Measurements from ENCODE around the gene CD1C.
"Not testable (repeated sequence)": the region's sequence is repeated elsewhere in the genome, so short reads cannot be mapped to it uniquely, and the experiment has no call there.

The CD1C gene

DNA sequence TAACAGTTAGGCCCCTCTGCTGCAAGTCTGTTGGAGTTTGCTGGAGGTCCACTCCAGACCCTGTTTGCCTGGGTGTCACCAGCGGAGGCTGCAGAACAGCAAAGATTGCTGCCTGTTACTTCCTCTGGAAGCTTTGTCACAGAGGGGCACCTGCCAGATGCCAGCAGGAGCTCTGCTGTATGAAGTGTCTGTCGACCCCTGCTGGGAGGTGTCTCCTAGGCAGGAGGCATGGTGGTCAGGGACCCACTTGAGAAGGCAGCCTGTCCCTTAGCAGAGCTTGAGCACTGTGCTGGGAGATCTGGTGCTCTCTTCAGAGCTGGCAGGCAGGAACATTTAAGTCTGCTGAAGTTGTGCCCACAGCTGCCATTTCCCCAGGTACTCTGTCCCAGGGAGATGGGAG is 7.3 kb upstream of the CD1C start:
- not testable (repeated sequence) for H3K9ac ChIP-seq (ENCODE audit: low read depth, low read length); H3K9me3 ChIP-seq (ENCODE audit: control insufficient read depth, insufficient read depth, low read length); H3K36me3 ChIP-seq (ENCODE audit: control insufficient read depth, insufficient read depth, low read length); H3K4me1 ChIP-seq (ENCODE audit: control insufficient read depth, insufficient read depth, low read length); H3K27ac ChIP-seq (ENCODE audit: low read depth, low read length); H3K4me3 ChIP-seq (ENCODE audit: low read depth, low read length); H3K27me3 ChIP-seq (ENCODE audit: control insufficient read depth, insufficient read depth, low read length)

DNA sequence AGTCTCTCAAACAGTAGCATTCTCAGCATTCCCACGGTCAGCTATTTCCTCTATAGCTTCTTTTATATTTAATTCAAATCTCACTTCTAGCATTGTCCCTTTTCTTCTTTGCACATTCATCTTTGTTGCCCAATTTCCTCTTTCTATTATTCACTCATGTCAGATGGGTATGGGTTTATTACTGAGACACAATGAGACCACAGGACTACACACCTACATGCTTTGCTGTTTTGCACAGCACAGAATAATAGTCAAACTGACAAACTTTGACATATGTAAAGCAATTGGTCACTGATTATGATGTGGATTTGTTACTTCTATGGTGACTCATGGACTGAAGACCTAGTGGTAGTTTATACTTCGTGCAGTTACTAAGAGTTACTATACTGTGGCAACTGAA is 5.8 kb upstream of the CD1C start:
- no peak overlapping the region for H3K27ac ChIP-seq (ENCODE audit: low read depth, low read length)
- H3K9me3 ChIP-seq (ENCODE audit: control insufficient read depth, insufficient read depth, low read length): peaks cover 7% of the 10 kb centered on the region
- no peaks in the 10 kb centered on the region for H3K27me3 ChIP-seq (ENCODE audit: control insufficient read depth, insufficient read depth, low read length)
- no peaks in the 10 kb centered on the region for H3K4me1 ChIP-seq (ENCODE audit: control insufficient read depth, insufficient read depth, low read length)
- H3K4me3 ChIP-seq (ENCODE audit: low read depth, low read length): no peak overlapping the region
- no peaks in the 10 kb centered on the region for H3K36me3 ChIP-seq (ENCODE audit: control insufficient read depth, insufficient read depth, low read length)
- no peak overlapping the region for H3K9ac ChIP-seq (ENCODE audit: low read depth, low read length)

DNA sequence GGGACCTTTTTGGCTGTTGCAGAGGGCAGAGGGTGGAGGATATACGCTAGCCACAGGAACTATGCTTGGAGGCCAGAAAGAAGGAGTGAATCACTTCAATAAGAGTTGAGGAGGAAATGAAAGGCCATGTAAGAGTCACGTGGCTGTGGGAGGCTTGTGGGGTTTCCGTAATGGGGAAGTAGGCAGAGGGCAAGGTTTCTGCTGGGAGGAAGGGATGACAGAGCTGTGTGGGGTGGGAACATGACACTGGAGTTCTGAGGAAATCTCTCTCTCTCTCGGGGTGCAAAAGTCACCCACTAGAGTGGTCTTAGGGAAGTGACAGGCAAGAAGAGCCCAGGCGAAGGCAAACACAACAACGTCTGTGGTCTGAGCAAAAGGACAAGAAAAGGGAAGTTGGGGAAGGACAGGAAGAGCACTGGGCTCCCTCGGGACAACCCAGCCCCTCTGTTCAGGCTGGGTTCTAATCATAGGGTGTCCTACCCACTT is 3.9 kb upstream of the CD1C start:
- Histone ChIP-seq H3K27me3 (ENCODE audit: control insufficient read depth, insufficient read depth, low read length) (no peaks in the 10 kb centered on the region), H3K9me3 (ENCODE audit: control insufficient read depth, insufficient read depth, low read length) (no peaks in the 10 kb centered on the region), H3K9ac (ENCODE audit: low read depth, low read length) (no peak overlapping the region), H3K36me3 (ENCODE audit: control insufficient read depth, insufficient read depth, low read length) (no peaks in the 10 kb centered on the region), H3K4me1 (ENCODE audit: control insufficient read depth, insufficient read depth, low read length) (no peaks in the 10 kb centered on the region), H3K4me3 (ENCODE audit: low read depth, low read length) (no peak overlapping the region), H3K27ac (ENCODE audit: low read depth, low read length) (no peak overlapping the region)

DNA sequence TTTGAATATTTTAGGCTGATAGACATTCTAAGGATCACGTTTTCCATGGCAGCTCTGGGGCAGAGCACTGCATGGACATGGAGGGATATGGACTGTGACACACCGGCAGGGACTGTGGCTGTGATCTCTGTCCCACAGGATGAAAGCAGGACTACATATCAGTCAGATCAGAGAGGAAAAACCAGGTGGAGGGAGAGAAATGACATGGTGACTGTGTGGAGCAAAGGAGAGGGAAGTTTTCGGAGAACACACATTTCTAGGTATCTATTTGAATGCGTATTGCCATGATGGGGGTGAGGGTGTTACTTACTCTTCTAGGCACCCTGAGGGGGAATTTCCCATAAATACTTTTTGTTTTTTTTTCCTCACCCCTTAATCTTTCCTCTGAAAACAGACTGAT is 3.2 kb upstream of the CD1C start:
- Histone ChIP-seq H3K27me3 (ENCODE audit: control insufficient read depth, insufficient read depth, low read length) (no peaks in the 10 kb centered on the region), H3K4me3 (ENCODE audit: low read depth, low read length) (no peak overlapping the region), H3K4me1 (ENCODE audit: control insufficient read depth, insufficient read depth, low read length) (no peaks in the 10 kb centered on the region), H3K9ac (ENCODE audit: low read depth, low read length) (no peak overlapping the region), H3K27ac (ENCODE audit: low read depth, low read length) (no peak overlapping the region), H3K36me3 (ENCODE audit: control insufficient read depth, insufficient read depth, low read length) (no peaks in the 10 kb centered on the region), H3K9me3 (ENCODE audit: control insufficient read depth, insufficient read depth, low read length) (no peaks in the 10 kb centered on the region)

DNA sequence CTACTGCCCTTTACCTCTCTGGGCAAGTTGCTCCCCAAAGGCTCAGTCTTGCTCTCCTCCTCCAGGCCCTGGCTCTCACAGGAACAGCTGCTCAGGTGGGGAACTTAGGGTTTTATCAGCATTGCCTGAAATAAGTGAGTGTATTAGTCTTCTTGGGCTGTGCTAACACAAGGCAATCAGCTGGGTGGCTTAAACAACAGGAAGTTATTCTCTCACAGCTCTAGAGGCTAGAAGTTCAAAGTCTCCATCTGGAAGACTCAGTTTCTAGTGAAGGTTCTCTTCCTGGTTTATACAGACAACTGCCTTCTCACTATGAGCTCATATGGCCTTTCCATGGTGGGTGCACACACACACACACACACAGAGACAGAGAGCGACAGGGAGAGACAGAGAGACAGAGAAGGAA is 2.8 kb upstream of the CD1C start:
- no peaks in the 10 kb centered on the region for H3K36me3 ChIP-seq (ENCODE audit: control insufficient read depth, insufficient read depth, low read length)
- H3K9ac ChIP-seq (ENCODE audit: low read depth, low read length): no peak overlapping the region
- no peaks in the 10 kb centered on the region for H3K4me1 ChIP-seq (ENCODE audit: control insufficient read depth, insufficient read depth, low read length)
- no peaks in the 10 kb centered on the region for H3K9me3 ChIP-seq (ENCODE audit: control insufficient read depth, insufficient read depth, low read length)
- H3K4me3 ChIP-seq (ENCODE audit: low read depth, low read length): no peak overlapping the region
- H3K27ac ChIP-seq (ENCODE audit: low read depth, low read length): no peak overlapping the region
- H3K27me3 ChIP-seq (ENCODE audit: control insufficient read depth, insufficient read depth, low read length): no peaks in the 10 kb centered on the region

DNA sequence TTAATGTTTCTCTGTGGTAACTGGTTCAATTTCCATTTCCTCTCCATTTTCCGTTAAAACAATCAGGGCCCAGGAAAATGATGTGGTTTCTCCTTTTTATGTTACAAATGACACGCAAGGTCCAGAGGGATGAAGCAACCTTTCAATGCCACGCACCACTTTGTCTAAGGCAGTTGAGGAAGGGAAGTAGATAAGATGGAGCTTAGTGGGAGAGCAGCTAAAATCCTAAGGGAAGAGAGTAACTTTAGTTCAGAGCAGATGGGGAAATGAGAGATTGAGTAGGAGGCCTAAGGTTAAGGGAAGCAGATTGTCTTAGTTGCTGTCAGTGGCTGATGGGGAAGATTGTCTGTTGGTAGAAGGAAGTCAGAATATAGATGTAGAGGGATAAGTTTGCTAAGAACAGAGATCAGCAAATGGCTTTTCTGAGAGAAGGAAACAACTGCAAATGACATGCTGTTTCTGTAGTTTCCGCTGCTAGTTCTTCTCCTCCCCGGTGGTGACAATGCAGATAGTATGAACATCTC is 660 bp downstream of the CD1C start:
- Histone ChIP-seq H3K27me3 (ENCODE audit: control insufficient read depth, insufficient read depth, low read length) (no peaks in the 10 kb centered on the region), H3K9me3 (ENCODE audit: control insufficient read depth, insufficient read depth, low read length) (no peaks in the 10 kb centered on the region), H3K36me3 (ENCODE audit: control insufficient read depth, insufficient read depth, low read length) (no peaks in the 10 kb centered on the region), H3K4me3 (ENCODE audit: low read depth, low read length) (no peak overlapping the region), H3K27ac (ENCODE audit: low read depth, low read length) (no peak overlapping the region), H3K4me1 (ENCODE audit: control insufficient read depth, insufficient read depth, low read length) (no peaks in the 10 kb centered on the region), H3K9ac (ENCODE audit: low read depth, low read length) (no peak overlapping the region)

DNA sequence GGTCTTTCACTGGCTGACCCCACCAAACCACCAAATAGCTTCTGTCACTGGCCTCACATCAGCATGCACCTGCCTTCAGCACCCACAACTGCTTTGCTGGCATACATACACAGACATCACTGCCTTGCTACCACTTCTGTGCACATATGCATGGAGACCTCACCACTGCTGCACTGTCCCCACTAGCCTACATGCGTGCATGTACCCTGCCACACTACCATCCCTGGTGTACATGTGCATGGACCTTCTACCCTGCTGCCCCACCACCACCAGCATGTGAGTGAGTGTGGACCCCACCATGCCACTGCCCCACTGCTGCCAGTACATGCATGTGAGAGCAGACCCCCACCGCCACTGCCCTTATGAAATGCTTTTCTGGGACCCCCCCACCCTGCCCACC is 6.1 kb downstream of the CD1C start:
- H3K27me3 ChIP-seq (ENCODE audit: control insufficient read depth, insufficient read depth, low read length): no peaks in the 10 kb centered on the region
- H3K27ac ChIP-seq (ENCODE audit: low read depth, low read length): no peak overlapping the region
- H3K9me3 ChIP-seq (ENCODE audit: control insufficient read depth, insufficient read depth, low read length): no peaks in the 10 kb centered on the region
- no peaks in the 10 kb centered on the region for H3K4me1 ChIP-seq (ENCODE audit: control insufficient read depth, insufficient read depth, low read length)
- no peaks in the 10 kb centered on the region for H3K36me3 ChIP-seq (ENCODE audit: control insufficient read depth, insufficient read depth, low read length)
- no peak overlapping the region for H3K4me3 ChIP-seq (ENCODE audit: low read depth, low read length)
- H3K9ac ChIP-seq (ENCODE audit: low read depth, low read length): no peak overlapping the region

DNA sequence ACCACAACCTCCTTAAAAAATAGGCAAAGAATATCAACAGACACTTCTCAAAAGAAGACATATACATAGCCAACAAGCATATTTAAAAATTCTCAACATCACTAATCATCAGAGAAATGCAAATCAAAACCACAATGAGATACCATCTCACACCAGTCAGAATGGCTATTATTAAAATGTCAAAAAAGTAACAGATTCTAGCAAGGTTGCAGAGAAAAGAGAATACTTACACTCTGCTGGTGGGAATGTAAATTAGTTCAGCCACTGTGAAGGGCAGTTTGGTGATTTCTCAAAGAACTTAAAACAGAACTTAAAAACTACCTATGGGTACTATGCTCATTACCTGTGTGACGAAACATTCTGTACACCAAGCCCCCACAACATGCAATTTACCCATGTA is 20.9 kb downstream of the CD1C start:
- Histone ChIP-seq H3K9ac (ENCODE audit: low read depth, low read length) (no peak overlapping the region), H3K9me3 (ENCODE audit: control insufficient read depth, insufficient read depth, low read length) (no peaks in the 10 kb centered on the region), H3K36me3 (ENCODE audit: control insufficient read depth, insufficient read depth, low read length) (no peaks in the 10 kb centered on the region), H3K27ac (ENCODE audit: low read depth, low read length) (no peak overlapping the region), H3K4me3 (ENCODE audit: low read depth, low read length) (no peak overlapping the region), H3K4me1 (ENCODE audit: control insufficient read depth, insufficient read depth, low read length) (no peaks in the 10 kb centered on the region), H3K27me3 (ENCODE audit: control insufficient read depth, insufficient read depth, low read length) (no peaks in the 10 kb centered on the region)

DNA sequence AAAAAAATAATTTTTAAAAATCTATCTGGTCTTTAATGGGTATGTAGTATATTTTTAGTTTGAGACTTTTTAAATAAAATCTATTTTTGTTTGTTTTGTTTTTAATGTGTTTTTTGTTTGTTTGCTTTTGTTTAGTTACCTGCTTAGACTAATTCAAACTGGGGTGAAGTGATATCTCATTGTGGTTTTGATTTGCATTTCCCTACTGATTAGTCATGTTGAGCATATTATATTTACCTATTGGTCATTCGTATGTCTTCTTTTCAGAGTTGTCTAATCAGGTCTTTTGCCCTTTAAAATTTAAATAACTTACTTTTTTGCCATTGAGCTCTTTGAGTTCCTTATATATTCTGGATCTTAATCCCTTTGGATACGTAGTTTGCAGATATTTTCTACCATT is 21.3 kb downstream of the CD1C start:
- H3K36me3 ChIP-seq (ENCODE audit: control insufficient read depth, insufficient read depth, low read length): no peaks in the 10 kb centered on the region
- H3K27me3 ChIP-seq (ENCODE audit: control insufficient read depth, insufficient read depth, low read length): no peaks in the 10 kb centered on the region
- H3K4me3 ChIP-seq (ENCODE audit: low read depth, low read length): no peak overlapping the region
- H3K9ac ChIP-seq (ENCODE audit: low read depth, low read length): no peak overlapping the region
- no peaks in the 10 kb centered on the region for H3K4me1 ChIP-seq (ENCODE audit: control insufficient read depth, insufficient read depth, low read length)
- no peaks in the 10 kb centered on the region for H3K9me3 ChIP-seq (ENCODE audit: control insufficient read depth, insufficient read depth, low read length)
- no peak overlapping the region for H3K27ac ChIP-seq (ENCODE audit: low read depth, low read length)

DNA sequence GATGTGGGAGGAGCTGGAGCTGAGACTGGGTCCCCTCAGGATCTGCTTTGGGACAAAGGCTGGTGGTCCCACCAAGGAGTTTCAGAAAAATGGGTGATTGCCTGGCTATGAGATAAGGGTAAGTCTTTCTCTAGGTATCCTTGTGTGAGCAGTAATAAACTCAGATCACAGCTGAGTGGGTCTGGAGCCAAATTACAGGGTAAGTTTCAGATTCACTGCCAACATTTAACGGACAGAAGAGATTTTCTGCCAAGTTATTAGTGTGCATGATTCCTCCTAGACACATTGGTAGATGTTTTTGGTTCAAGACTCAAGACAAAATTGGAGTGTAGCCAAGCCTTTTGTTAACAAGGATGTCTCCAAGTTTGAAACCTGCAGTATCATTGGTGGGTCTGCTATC is 34.1 kb downstream of the CD1C start:
- Histone ChIP-seq H3K4me1 (ENCODE audit: control insufficient read depth, insufficient read depth, low read length) (no peaks in the 10 kb centered on the region), H3K4me3 (ENCODE audit: low read depth, low read length) (no peak overlapping the region), H3K9me3 (ENCODE audit: control insufficient read depth, insufficient read depth, low read length) (no peaks in the 10 kb centered on the region), H3K27ac (ENCODE audit: low read depth, low read length) (no peak overlapping the region), H3K9ac (ENCODE audit: low read depth, low read length) (no peak overlapping the region), H3K36me3 (ENCODE audit: control insufficient read depth, insufficient read depth, low read length) (no peaks in the 10 kb centered on the region), H3K27me3 (ENCODE audit: control insufficient read depth, insufficient read depth, low read length) (no peaks in the 10 kb centered on the region)

DNA sequence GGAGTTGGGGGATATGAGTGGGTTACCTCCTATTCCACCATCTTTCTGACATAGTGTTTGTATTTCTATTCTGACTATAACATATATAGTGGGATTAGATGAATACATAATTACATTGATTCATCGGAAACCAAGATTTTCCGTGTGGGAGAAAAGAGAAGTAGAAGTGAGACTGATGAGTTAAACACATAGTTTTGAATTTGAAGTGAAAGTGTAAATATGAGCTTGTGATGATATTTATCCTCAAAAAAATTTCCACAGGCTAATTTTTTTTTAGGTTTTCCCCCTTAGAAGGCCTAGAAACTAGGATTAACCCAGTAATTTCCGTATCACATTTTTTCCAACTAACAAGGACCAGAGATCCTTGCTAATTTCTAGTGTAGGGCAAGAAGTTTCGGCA is 34.7 kb downstream of the CD1C start:
- no peak overlapping the region for H3K27ac ChIP-seq (ENCODE audit: low read depth, low read length)
- H3K9ac ChIP-seq (ENCODE audit: low read depth, low read length): no peak overlapping the region
- H3K9me3 ChIP-seq (ENCODE audit: control insufficient read depth, insufficient read depth, low read length): no peaks in the 10 kb centered on the region
- no peaks in the 10 kb centered on the region for H3K36me3 ChIP-seq (ENCODE audit: control insufficient read depth, insufficient read depth, low read length)
- no peaks in the 10 kb centered on the region for H3K27me3 ChIP-seq (ENCODE audit: control insufficient read depth, insufficient read depth, low read length)
- no peak overlapping the region for H3K4me3 ChIP-seq (ENCODE audit: low read depth, low read length)
- no peaks in the 10 kb centered on the region for H3K4me1 ChIP-seq (ENCODE audit: control insufficient read depth, insufficient read depth, low read length)

DNA sequence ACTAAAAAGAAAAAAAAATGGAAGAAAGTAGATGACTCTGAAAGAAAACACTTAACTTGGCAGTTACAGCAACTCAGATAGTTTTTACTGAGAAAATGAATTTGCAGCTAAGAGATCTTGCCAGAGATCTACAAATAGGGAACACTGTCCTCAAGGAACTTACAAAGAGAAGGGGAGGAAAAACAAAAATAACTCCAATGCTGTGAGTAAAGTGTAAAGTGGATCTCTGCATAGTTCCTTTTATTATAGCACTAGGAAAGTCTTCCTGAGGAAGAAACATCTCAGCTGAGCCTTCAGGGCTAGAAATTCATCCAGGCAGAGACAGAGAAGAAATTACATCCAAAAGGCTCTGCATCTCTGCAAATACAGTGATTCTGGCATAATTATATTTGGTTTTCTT is 37.8 kb downstream of the CD1C start:
- H3K9ac ChIP-seq (ENCODE audit: low read depth, low read length): no peak overlapping the region
- no peak overlapping the region for H3K27ac ChIP-seq (ENCODE audit: low read depth, low read length)

More for the DNA sequence above, 37.8 kb downstream of the CD1C start:
- no peaks in the 10 kb centered on the region for H3K36me3 ChIP-seq (ENCODE audit: control insufficient read depth, insufficient read depth, low read length)
- no peaks in the 10 kb centered on the region for H3K9me3 ChIP-seq (ENCODE audit: control insufficient read depth, insufficient read depth, low read length)
- H3K4me3 ChIP-seq (ENCODE audit: low read depth, low read length): no peak overlapping the region
- no peaks in the 10 kb centered on the region for H3K4me1 ChIP-seq (ENCODE audit: control insufficient read depth, insufficient read depth, low read length)
- H3K27me3 ChIP-seq (ENCODE audit: control insufficient read depth, insufficient read depth, low read length): no peaks in the 10 kb centered on the region

Data from HUES48 (cell line).